ENCODE data around the gene SAP130. TPM values are rescaled to one million over a fixed set of nuclear protein-coding genes. Genes with fewer than 3 reads are reported as not detected.

Gene SAP130
- total RNA-seq, 1 donor from 2014 or later, result 6.6 TPM

- H3K4me3 ChIP-seq (ENCODE audit: low read depth, low read length), result no peak overlapping the region
- no peaks in the 10 kb centered on the region for H3K36me3 ChIP-seq (ENCODE audit: control insufficient read depth, insufficient read depth, low read length)
- TF ChIP-seq CTCF (IDR thresholded peaks at IDR 0.05; ENCODE audit: insufficient read depth, low read length, poor library complexity, severe bottlenecking), result no peak
- DNase-seq (ENCODE audit: low read depth), result no peak
- no peaks in the 10 kb centered on the region for H3K27me3 ChIP-seq (ENCODE audit: control insufficient read depth, insufficient read depth, low read length)
These were observed 3.0 kb downstream of the SAP130 start for GRCh38 chr2:128024816-128025215.

- DNase-seq (ENCODE audit: low read depth), result no peak
- Histone ChIP-seq H3K36me3 (ENCODE audit: control insufficient read depth, insufficient read depth, low read length) (no peaks in the 10 kb centered on the region), H3K4me3 (ENCODE audit: low read depth, low read length) (no peak overlapping the region), H3K27me3 (ENCODE audit: control insufficient read depth, insufficient read depth, low read length) (no peaks in the 10 kb centered on the region)
- TF ChIP-seq CTCF (IDR thresholded peaks at IDR 0.05; ENCODE audit: insufficient read depth, low read length, poor library complexity, severe bottlenecking), result no peak
These were observed 10.3 kb downstream of the SAP130 start for GRCh38 chr2:128017561-128017960.

GRCh38 chr2:128016620-128017019 is 11.2 kb downstream of the SAP130 start:
- no peak for DNase-seq (ENCODE audit: low read depth)
- no peak for TF ChIP-seq CTCF (IDR thresholded peaks at IDR 0.05; ENCODE audit: insufficient read depth, low read length, poor library complexity, severe bottlenecking)
- no peaks in the 10 kb centered on the region for H3K36me3 ChIP-seq (ENCODE audit: control insufficient read depth, insufficient read depth, low read length)
- H3K27me3 ChIP-seq (ENCODE audit: control insufficient read depth, insufficient read depth, low read length), result no peaks in the 10 kb centered on the region
- no peak overlapping the region for H3K4me3 ChIP-seq (ENCODE audit: low read depth, low read length)

- DNase-seq (ENCODE audit: low read depth), result no peak
- peaks cover 1% of the 10 kb centered on the region for H3K36me3 ChIP-seq (ENCODE audit: control insufficient read depth, insufficient read depth, low read length)
- no peak overlapping the region for H3K4me3 ChIP-seq (ENCODE audit: low read depth, low read length)
- no peaks in the 10 kb centered on the region for H3K27me3 ChIP-seq (ENCODE audit: control insufficient read depth, insufficient read depth, low read length)
- TF ChIP-seq CTCF (IDR thresholded peaks at IDR 0.05; ENCODE audit: insufficient read depth, low read length, poor library complexity, severe bottlenecking), result no peak
These were observed 15.2 kb downstream of the SAP130 start for GRCh38 chr2:128012698-128013097.

- Histone ChIP-seq H3K36me3 (ENCODE audit: control insufficient read depth, insufficient read depth, low read length) (peaks cover 5% of the 10 kb centered on the region), H3K27me3 (ENCODE audit: control insufficient read depth, insufficient read depth, low read length) (no peaks in the 10 kb centered on the region), H3K4me3 (ENCODE audit: low read depth, low read length) (no peak overlapping the region)
- no peak for DNase-seq (ENCODE audit: low read depth)
- no peak for TF ChIP-seq CTCF (IDR thresholded peaks at IDR 0.05; ENCODE audit: insufficient read depth, low read length, poor library complexity, severe bottlenecking)
These were observed 19.7 kb downstream of the SAP130 start for GRCh38 chr2:128008074-128008672.

GRCh38 chr2:128004509-128004908 is 23.4 kb downstream of the SAP130 start:
- TF ChIP-seq CTCF (IDR thresholded peaks at IDR 0.05; ENCODE audit: insufficient read depth, low read length, poor library complexity, severe bottlenecking), result no peak
- Histone ChIP-seq H3K36me3 (ENCODE audit: control insufficient read depth, insufficient read depth, low read length) (peaks cover 5% of the 10 kb centered on the region), H3K4me3 (ENCODE audit: low read depth, low read length) (no peak overlapping the region), H3K27me3 (ENCODE audit: control insufficient read depth, insufficient read depth, low read length) (no peaks in the 10 kb centered on the region)
- DNase-seq (ENCODE audit: low read depth), result no peak

All from kidney epithelial cell (primary cell).